Stimulated activated naive CD4-positive, alpha-beta T cell (primary cell): ENCODE measurements around the gene CLDN8.

Experiments used
- DNase-seq, 6 experiments: peaks; one replicate each; lab custom pipeline; 2025; lab: John Stamatoyannopoulos, UW

The CLDN8 gene

DNA sequence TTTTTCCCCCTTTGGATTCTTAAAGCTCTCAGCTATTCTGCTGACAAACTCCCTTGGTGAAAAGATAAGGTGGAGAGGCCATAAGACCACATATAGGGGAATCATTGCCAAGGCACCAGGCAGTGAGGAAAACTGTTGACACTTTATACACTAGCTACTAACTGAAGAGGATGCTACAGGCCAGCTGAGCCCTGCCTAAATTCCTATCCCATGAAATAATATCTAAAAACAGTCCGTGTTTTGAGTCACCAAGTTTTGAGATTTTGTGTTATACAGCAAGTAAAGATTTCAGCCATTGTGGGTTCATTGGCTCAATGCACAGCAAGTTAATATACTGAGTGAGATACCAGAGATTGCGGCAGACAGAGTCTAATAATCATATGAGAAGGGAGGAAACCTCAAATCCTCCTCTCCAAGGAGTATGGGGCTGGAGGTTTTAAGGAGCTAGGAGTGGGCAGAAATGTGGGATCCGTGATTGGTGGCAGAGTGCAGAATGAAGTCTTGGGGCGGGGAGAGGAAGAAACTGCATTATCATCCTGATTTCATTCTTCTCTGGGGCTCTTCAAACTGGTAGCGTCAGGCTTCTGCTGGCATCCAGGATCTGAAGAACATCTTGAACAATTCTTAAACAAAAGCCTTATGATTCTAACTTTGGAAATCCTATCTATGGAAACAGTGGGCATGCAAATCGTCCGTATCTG is 9.2 kb downstream of the CLDN8 start:
- DNase-seq, result no peak

- DNase-seq, result no peak
These were observed 15.9 kb downstream of the CLDN8 start for GRCh38 chr21:30200000-30200399.

- DNase-seq, result no peak
These were observed 21.1 kb downstream of the CLDN8 start for GRCh38 chr21:30194701-30195299.

GRCh38 chr21:30193201-30193600 is 22.7 kb downstream of the CLDN8 start:
- no peak for DNase-seq

DNA sequence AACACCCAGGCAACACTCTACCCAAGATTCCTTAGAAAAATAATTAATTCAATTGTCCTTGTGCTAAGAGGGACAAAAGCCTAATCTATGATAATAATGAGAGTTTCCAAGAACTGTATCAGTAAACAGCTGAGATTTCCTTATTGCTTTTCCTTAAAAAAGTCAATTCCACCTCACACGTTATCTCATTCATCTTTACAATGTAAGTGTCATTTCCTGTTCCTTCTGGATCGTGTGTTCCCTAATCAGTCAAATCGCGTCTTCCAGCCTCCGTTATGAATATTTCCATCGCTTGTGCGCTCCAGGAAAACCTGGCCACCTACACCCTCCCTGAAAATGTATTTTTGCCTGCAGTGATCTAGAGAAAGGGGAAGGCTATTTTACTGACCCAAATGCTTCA is 25.3 kb downstream of the CLDN8 start:
- no peak for DNase-seq

- DNase-seq, result no peak
These were observed 26.1 kb downstream of the CLDN8 start for GRCh38 chr21:30189773-30190172.

DNA sequence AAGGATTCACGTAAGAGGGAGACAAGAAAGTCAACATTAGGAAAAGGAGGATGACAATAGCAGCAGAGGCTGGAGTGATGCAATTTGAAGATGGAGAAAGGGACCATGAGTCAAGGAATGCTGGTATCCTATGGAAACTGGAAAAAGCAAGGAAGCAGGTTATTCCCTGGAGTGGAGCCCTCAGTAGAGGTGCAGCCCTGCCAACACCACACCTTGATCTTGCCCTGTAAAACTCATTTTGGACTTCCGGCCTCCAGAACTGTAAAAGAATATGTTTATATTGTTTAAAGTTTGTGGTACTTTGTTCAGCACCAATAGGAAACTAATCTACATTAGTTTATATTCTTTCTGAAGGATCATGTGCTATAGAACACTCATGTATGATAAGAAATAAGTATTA is 29.7 kb downstream of the CLDN8 start:
- DNase-seq, result no peak

- no peak for DNase-seq
These were observed 47.8 kb downstream of the CLDN8 start for GRCh38 chr21:30168086-30168485.

GRCh38 chr21:30166705-30167104 is 49.2 kb downstream of the CLDN8 start, which contains the start of gene CLDN17:
CLDN17 (minus strand) TSS chr21:30166805; CDS start chr21:30166617, 188 bp downstream.
- no peak for DNase-seq

DNA sequence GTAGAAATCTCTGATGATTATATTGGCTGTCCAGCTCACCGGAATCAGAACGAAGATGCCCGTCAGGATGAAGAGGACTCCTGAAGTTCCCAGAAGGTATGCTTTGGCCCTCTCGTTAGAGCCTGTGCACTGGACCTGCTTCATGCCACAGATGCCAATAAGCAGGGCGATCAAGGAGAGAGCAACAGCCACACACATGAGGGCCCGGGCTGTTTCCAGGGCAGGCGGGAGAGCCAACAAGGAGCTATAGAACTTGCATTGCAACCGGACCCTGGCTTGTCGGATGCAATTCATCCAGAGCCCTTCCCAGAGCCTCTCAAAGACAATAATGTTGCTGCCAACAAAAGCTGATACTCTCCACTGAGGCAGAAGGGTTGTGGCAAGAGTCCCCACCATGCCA is 49.7 kb downstream of the CLDN8 start:
- DNase-seq, result no peak

DNA sequence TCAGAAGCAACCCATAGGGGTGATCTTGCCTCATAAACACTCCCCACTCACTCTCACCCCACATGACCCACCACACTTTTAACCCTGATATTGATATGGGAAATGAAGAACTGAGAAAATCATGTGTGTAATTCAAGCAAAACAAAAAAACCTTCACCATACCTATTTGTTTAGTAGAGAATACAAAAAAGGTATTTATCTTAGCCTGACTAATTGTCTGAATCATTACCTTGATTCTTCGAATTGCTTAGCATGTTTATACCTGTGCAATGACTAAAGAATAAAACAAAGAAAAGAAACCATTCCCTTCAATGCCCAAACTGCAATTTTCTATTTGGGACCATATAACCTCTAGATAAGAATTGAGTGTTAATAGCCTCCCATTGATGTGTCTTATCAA is 51.1 kb downstream of the CLDN8 start:
- no peak for DNase-seq
